GM12891 (cell line): Measurements from ENCODE around the gene NFATC2.
"Not testable (repeated sequence)": the region's sequence is repeated elsewhere in the genome, so short reads cannot be mapped to it uniquely, and the experiment has no call there.

Source experiments
- DNase-seq: peaks from one replicate; pipeline ENCODE4 v3.0.0; 2011; ENCODE audit warnings: low spot score; ENCODE audit not compliant: insufficient read length
- FAIRE-seq: peaks from 2 replicates; lab custom pipeline; 2011; peaks lifted over from hg19 to GRCh38; lab: Jason Lieb, UNC
- PAX5 ChIP-seq: IDR thresholded peaks from 2 replicates; pipeline ENCODE4 v1.6.1; 2011; ENCODE audit warnings: low read length, moderate library complexity, mild to moderate bottlenecking; ENCODE audit not compliant: insufficient read depth, severe bottlenecking
- POLR2A ChIP-seq: IDR thresholded peaks from 2 replicates; pipeline ENCODE4 v1.6.1; 2011; ENCODE audit warnings: low read depth, low read length, control low read depth
- POLR2AphosphoS5 ChIP-seq: IDR thresholded peaks from 2 replicates; pipeline ENCODE4 v1.6.1; 2011; ENCODE audit warnings: low read depth, low read length, control low read depth
- POU2F2 ChIP-seq: IDR thresholded peaks from 2 replicates; pipeline ENCODE4 v1.6.1; 2011; ENCODE audit warnings: low read depth, mild to moderate bottlenecking, control low read depth, low read length, moderate library complexity
- SPI1 ChIP-seq: IDR thresholded peaks from 2 replicates; pipeline ENCODE4 v1.6.1; 2011; ENCODE audit warnings: low read depth, low read length, control low read depth
- TAF1 ChIP-seq: IDR thresholded peaks from 2 replicates; pipeline ENCODE4 v1.6.1; 2011; ENCODE audit warnings: low read depth, low read length, control low read depth

The NFATC2 gene

DNA sequence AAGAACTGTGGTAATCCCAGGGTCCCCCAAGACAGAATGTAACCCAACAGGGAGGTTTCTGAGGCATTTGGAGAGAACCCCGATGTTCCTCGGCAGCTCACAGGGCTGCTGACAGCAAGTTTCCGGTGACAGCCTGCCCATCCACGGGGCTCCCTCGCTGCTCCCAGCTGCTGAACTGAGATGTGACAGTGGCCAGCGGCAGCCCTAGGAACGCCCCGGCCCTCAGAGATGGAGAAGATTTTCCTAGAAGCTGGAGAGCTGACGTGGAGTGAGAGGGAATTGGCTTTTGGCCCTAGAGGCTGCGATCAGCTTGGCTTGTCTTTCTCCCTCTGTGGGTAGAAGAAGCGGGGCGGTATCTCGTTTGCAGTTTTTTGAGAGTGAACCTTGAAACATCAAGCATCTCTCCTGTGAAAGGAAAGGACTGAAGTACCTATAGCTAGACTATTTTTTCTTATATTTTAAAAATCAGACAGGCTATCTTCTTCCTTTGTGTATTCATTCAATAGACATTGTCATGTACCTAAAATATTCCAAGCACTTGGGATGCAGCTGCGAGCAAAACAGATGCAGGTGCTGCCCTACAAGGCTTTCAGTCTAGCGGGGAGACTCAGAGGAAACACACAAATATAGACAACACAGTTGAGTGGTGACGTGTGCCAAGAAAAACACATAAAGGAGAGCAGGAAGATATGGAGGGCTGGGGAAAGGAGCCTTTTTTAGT lies 28.4 kb upstream of the NFATC2 start:
- FAIRE-seq: no peak
- TF ChIP-seq TAF1: no peak
- TF ChIP-seq POLR2AphosphoS5: no peak
- TF ChIP-seq POU2F2: no peak
- no peak for TF ChIP-seq PAX5
- no peak for TF ChIP-seq POLR2A
- TF ChIP-seq SPI1: no peak
- DNase-seq: no peak

DNA sequence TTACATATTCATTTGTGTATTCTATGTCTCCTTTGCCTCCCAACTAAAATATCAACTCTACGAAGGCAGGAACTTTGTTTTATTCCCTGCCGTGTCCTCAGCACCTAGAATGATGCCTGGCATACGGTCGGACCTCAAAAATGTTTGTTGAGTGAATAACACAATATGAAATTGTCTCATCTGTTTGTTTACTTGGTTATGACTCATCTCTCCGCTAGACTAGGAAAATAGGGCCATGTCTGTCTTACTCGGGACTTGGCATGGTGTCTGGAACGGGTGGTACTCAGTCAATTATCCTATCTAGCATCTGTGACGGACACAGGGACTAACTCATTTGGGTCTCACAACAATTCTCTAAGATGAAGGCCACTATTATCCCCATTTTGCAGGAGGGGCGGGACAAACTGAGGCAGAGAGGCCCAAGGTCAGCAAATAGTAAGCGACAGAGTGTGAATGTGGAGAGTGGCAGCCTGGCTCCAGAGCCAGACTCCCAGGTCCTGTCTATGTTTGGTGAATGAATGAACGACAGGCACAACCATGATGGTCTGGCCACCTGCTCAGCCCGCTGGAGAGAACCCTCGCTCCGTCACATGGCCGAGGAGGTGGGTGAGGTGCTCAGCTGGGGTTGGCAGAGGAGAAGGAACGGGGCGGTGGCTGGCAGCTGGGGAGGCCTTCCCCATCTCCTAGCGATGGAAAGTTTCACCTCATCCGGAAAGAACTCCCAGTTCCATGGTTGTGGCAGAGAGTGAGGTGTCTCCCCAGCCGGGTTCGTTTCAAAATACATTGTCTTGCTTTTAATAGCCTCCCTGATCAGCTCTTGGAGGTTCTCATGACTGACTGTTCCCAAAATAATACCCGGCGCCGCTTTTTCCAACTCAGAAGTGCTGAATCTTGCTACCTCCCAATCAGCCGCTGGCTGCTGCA lies 27.6 kb upstream of the NFATC2 start:
- no peak for DNase-seq
- no peak for FAIRE-seq
- no peak for TF ChIP-seq PAX5
- no peak for TF ChIP-seq TAF1
- TF ChIP-seq POLR2A: no peak
- no peak for TF ChIP-seq SPI1
- no peak for TF ChIP-seq POU2F2
- no peak for TF ChIP-seq POLR2AphosphoS5

GRCh38 chr20:51568533-51568932 lies 26.0 kb upstream of the NFATC2 start:
- not testable (repeated sequence) for FAIRE-seq, DNase-seq

DNA sequence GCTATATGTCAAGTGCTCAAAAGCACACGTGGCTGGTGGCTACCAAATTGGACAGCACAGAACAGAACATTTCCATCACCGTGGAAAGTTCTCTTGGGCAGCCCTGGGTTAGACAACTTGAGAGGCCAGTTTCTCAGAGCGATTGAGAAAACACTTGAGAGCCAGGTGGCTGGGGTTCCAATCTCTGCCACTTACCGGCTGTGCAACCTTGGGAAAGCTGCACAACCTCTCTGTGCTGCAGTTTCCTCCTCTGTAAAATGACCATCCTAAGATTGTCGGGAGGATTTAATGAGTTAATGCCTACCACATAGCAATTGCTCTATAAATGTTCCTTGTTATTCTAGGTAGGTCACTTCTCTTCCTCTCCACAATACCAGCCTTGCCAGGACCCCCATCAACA lies 25.1 kb upstream of the NFATC2 start:
- no peak for DNase-seq
- no peak for TF ChIP-seq SPI1
- no peak for TF ChIP-seq POLR2A
- no peak for TF ChIP-seq TAF1
- no peak for TF ChIP-seq PAX5
- no peak for TF ChIP-seq POU2F2
- no peak for TF ChIP-seq POLR2AphosphoS5
- no peak for FAIRE-seq

- FAIRE-seq (no peak), DNase-seq (no peak)
- no peak for TF ChIP-seq POLR2A
- TF ChIP-seq TAF1: no peak
- TF ChIP-seq POLR2AphosphoS5: no peak
- no peak for TF ChIP-seq SPI1
- TF ChIP-seq POU2F2: no peak
- no peak for TF ChIP-seq PAX5
Measured at GRCh38 chr20:51566594-51566993, 24.1 kb upstream of the NFATC2 start.

- no peak for DNase-seq
- FAIRE-seq: no peak
- TF ChIP-seq POU2F2: no peak
- TF ChIP-seq POLR2AphosphoS5: no peak
- TF ChIP-seq PAX5: no peak
- TF ChIP-seq SPI1: no peak
- no peak for TF ChIP-seq POLR2A
- no peak for TF ChIP-seq TAF1
Measured at GRCh38 chr20:51565298-51566144, 23.0 kb upstream of the NFATC2 start.

- FAIRE-seq (no peak), DNase-seq (no peak)
- no peak for TF ChIP-seq TAF1
- TF ChIP-seq PAX5: no peak
- TF ChIP-seq POLR2A: no peak
- no peak for TF ChIP-seq SPI1
- TF ChIP-seq POLR2AphosphoS5: no peak
- TF ChIP-seq POU2F2: no peak
Measured at GRCh38 chr20:51563486-51564332, 21.2 kb upstream of the NFATC2 start.

DNA sequence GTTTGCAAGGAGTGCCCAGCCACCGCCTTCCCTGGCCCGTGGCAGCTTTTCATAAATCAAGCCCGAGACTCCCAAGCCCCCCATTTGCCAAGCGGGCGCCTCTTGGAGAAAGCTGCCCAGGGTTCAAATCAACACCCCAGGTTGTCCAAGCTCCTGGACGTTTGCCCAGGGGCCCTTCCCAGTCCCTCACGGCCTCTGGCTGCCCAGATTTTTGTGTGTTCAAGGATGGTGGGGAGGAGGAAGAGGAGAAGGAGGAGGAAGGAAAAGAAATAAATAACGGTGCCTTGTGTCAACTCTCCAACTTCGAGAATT lies 20.6 kb upstream of the NFATC2 start:
- TF ChIP-seq PAX5 (no peak), POU2F2 (no peak), POLR2A (no peak), SPI1 (no peak), POLR2AphosphoS5 (no peak), TAF1 (no peak)
- DNase-seq (no peak), FAIRE-seq (no peak)
